Islet precursor cell (in vitro differentiated cells): ENCODE results near the gene C2orf42.
"Not testable (repeated sequence)": the region's sequence is repeated elsewhere in the genome, so short reads cannot be mapped to it uniquely, and the experiment has no call there.

Experiments used
- DNase-seq: peaks from one replicate; pipeline ENCODE4 v3.0.0-alpha.2; 2018

Gene C2orf42

DNA sequence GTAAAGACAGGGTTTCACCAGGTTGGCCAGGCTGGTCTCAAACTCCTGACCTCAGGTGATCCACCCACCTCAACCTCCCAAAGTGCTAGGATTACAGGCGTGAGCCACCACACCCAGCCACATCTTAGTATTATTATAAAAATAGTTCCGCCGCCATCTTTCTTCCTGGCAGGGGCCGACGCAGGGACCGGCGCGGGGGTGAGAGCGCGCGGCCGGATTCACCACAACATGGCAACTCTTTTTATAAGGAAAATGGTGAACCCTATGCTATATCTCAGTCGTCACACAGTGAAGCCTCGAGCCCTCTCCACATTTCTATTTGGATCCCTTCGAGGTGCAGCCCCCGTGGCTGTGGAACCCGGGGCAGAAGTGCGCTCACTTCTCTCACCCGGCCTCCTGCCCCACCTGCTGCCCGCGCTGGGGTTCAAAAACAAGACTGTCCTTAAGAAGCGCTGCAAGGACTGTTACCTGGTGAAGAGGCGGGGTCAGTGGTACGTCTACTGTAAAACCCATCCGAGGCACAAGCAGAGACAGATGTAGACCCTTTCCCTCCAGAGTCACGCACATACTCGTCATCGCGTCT, 88.4 kb downstream of the C2orf42 start:
- not testable (repeated sequence) for DNase-seq

DNA sequence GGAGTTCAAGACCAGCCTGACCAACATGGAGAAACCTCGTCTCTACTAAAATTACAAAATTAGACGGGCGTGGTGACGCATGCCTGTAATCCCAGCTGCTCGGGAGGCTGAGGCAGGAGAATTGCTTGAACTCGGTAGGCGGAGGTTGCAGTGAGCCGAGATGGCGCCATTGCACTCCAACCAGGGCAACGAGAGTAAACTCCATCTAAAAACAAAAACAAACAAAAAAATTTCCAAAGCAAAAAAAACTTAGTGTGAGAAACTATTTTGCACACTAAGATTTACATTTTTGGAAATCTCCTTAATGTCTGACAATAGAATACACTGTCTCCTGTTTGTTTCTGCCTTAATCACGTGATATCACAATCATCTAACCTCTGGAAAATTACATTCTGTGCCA, 89.1 kb downstream of the C2orf42 start:
- DNase-seq: not testable (repeated sequence)

GRCh38 chr2:70101174-70101573, 89.6 kb downstream of the C2orf42 start:
- DNase-seq: no peak
